HepG2 (cell line): Measurements from ENCODE around the gene GGTA1. TPM values are rescaled to one million over a fixed set of nuclear protein-coding genes. Genes with fewer than 3 reads are reported as not detected.

Source experiments
- ATAC-seq: fragments of 200-7000 bp; cut with Tn5 transposase; 3 replicates; pipeline ENCODE4 v1.9.1; 2020; ENCODE audit warnings: mild to moderate bottlenecking, moderate library complexity
- BruUV-seq: library from RNA; stranded (reverse); fragments of 400-500 nt; replicated peaks from 2 replicates; lab custom pipeline; 2021; lab: Mats Ljungman, UMichigan
- CTCF ChIA-PET: fragments of 300-600 bp; formaldehyde crosslinking; extraction: SDS; loops from one replicate; lab custom pipeline; 2021; ENCODE audit warnings: low total read pairs, inconsistent platforms, low intra/inter-chr PET ratio; lab: Yijun Ruan, JAX
- POLR2A ChIA-PET: fragments of 350-600 bp; sonication (Branson Sonifier 250); formaldehyde crosslinking; loops from one replicate; lab custom pipeline; 2020; ENCODE audit warnings: antibody characterized with exemption, inconsistent platforms; lab: Yijun Ruan, JAX
- DNase-seq: peaks from one replicate; pipeline ENCODE4 v3.0.0-alpha.2; 2015; ENCODE audit warnings: low spot score
- FAIRE-seq: peaks from 3 replicates; lab custom pipeline; 2011; peaks lifted over from hg19 to GRCh38; lab: Jason Lieb, UNC
- H2AFZ ChIP-seq: one replicate; pipeline ENCODE4 v1.6.1; 2011; ENCODE audit warnings: low read length, inconsistent platforms
- H3K27ac ChIP-seq: fragments of 300-600 bp; 3 replicates; pipeline ENCODE4 v1.8.0; 2011; ENCODE audit warnings: mixed run types, mild to moderate bottlenecking, mixed read lengths, low read length, inconsistent platforms; ENCODE audit not compliant: insufficient read depth; ENCODE audit errors: extremely low read length
- H3K27me3 ChIP-seq, 2 experiments: fragments of 200-600 bp in 1 of 2; 2 replicates in 1 of 2; 3 replicates in 1 of 2; pipeline versions ENCODE4 v1.6.0 to v1.8.0; 2011; ENCODE audit warnings: low read length in 2 of 2, mild to moderate bottlenecking in 2 of 2, moderate library complexity in 2 of 2, inconsistent platforms in 1 of 2; ENCODE audit not compliant: insufficient read depth in 2 of 2, control insufficient read depth in 1 of 2
- H3K36me3 ChIP-seq, 2 experiments: fragments of 200-600 bp in 1 of 2; replicated peaks in 1 of 2; 2 replicates in 1 of 2; 3 replicates in 1 of 2; pipeline versions ENCODE4 v1.5.1 to v1.8.0; 2011; ENCODE audit warnings: low read length in 2 of 2, inconsistent platforms in 1 of 2; ENCODE audit not compliant: insufficient read depth in 2 of 2, control insufficient read depth in 1 of 2
- H3K4me1 ChIP-seq: 2 replicates; pipeline ENCODE4 v1.5.1; 2012; ENCODE audit warnings: low read length, inconsistent platforms; ENCODE audit not compliant: insufficient read depth
- H3K4me2 ChIP-seq: 2 replicates; pipeline ENCODE4 v1.6.0; 2011; ENCODE audit warnings: low read depth, low read length, inconsistent platforms
- H3K4me3 ChIP-seq, 3 experiments: fragments of 200-600 bp in 1 of 3; sonication (generic), shearing (Covaris generic) in 1 of 3; replicated peaks in 1 of 3; 2 replicates each; pipeline ENCODE4 v1.5.1; 2011 to 2016; ENCODE audit warnings: low read length in 3 of 3, inconsistent platforms in 2 of 3, low read depth in 2 of 3, mild to moderate bottlenecking in 2 of 3, control low read depth in 1 of 3, mixed read lengths in 1 of 3; ENCODE audit not compliant: insufficient read depth in 1 of 3
- H3K79me2 ChIP-seq: one replicate; pipeline ENCODE4 v1.6.1; 2011; ENCODE audit warnings: low read length, inconsistent platforms; ENCODE audit not compliant: insufficient read depth
- H3K9ac ChIP-seq: 2 replicates; pipeline ENCODE4 v1.6.0; 2011; ENCODE audit warnings: mild to moderate bottlenecking, low read depth, low read length, inconsistent platforms; ENCODE audit not compliant: insufficient read depth
- H3K9me3 ChIP-seq: 2 replicates; pipeline ENCODE4 v1.5.1; 2012; ENCODE audit warnings: mild to moderate bottlenecking, low read length
- H4K20me1 ChIP-seq: 2 replicates; pipeline ENCODE4 v1.6.0; 2011; ENCODE audit warnings: inconsistent platforms, mild to moderate bottlenecking, low read length, moderate library complexity; ENCODE audit not compliant: insufficient read depth
- ATF7 ChIP-seq, 2 experiments: fragments of 450-650 bp in 1 of 2; sonication (generic) in 1 of 2; formaldehyde crosslinking in 1 of 2; IDR thresholded peaks; 2 replicates each; pipeline versions ENCODE4 v1.4.0 to v1.6.1; 2016 to 2020; ENCODE audit warnings: antibody characterized with exemption in 1 of 2, mild to moderate bottlenecking in 1 of 2, missing genetic modification reagents in 1 of 2
- ATRX ChIP-seq: sonication (generic); formaldehyde crosslinking; IDR thresholded peaks from 2 replicates; pipeline ENCODE4 v1.4.0; 2020; ENCODE audit warnings: missing genetic modification reagents, borderline replicate concordance
- CHD4 ChIP-seq: fragments of 200-600 bp; sonication (generic); IDR thresholded peaks from 2 replicates; pipeline ENCODE4 v1.7.0; 2017; ENCODE audit warnings: mild to moderate bottlenecking, low read length, borderline replicate concordance
- HNRNPK ChIP-seq: fragments of 200-400 bp; formaldehyde crosslinking; IDR thresholded peaks from 2 replicates; pipeline ENCODE4 v1.6.1; 2018; ENCODE audit warnings: low read length, low read depth, moderate library complexity, mild to moderate bottlenecking; ENCODE audit not compliant: poor library complexity, severe bottlenecking
- HOXA7 ChIP-seq: sonication (generic); formaldehyde crosslinking; IDR thresholded peaks from 2 replicates; pipeline ENCODE4 v1.8.1; 2022; ENCODE audit warnings: mild to moderate bottlenecking, missing genetic modification reagents, moderate library complexity
- MAZ ChIP-seq, 2 experiments: sonication (generic) in 1 of 2; formaldehyde crosslinking in 1 of 2; IDR thresholded peaks; 2 replicates each; pipeline versions ENCODE4 v1.5.0 to v1.6.1; 2012 to 2020; ENCODE audit warnings: low read depth in 2 of 2, mild to moderate bottlenecking in 2 of 2, borderline replicate concordance in 1 of 2, improper control_type of control experiment in 1 of 2, low read length in 1 of 2, missing genetic modification reagents in 1 of 2, moderate library complexity in 1 of 2
- NFE2L2 ChIP-seq: fragments of 150-350 bp; IDR thresholded peaks from 2 replicates; pipeline ENCODE4 v1.6.1; 2014; ENCODE audit warnings: low read length
- NKX3-1 ChIP-seq: sonication (generic); formaldehyde crosslinking; IDR thresholded peaks from 2 replicates; pipeline ENCODE4 v1.5.0; 2020; ENCODE audit warnings: missing genetic modification reagents
- PRMT3 ChIP-seq: sonication (generic); formaldehyde crosslinking; IDR thresholded peaks from 2 replicates; pipeline ENCODE4 v1.8.1; 2022; ENCODE audit warnings: low read depth, mild to moderate bottlenecking, moderate library complexity, missing genetic modification reagents, borderline replicate concordance
- THRA ChIP-seq: sonication (generic); formaldehyde crosslinking; IDR thresholded peaks from 2 replicates; pipeline ENCODE4 v1.4.0; 2020; ENCODE audit warnings: missing genetic modification reagents, borderline replicate concordance
- ZNF274 ChIP-seq: sonication (generic); formaldehyde crosslinking; IDR thresholded peaks from 2 replicates; pipeline ENCODE4 v1.5.1; 2020; ENCODE audit warnings: mild to moderate bottlenecking, missing genetic modification reagents
- ZNF609 ChIP-seq: sonication (generic); formaldehyde crosslinking; IDR thresholded peaks from 2 replicates; pipeline ENCODE4 v1.4.0; 2020; ENCODE audit warnings: mild to moderate bottlenecking, missing genetic modification reagents, borderline replicate concordance
- WGBS: methylation state at CpG from one replicate; pipeline ENCODE4 v1.1.6; 2017; ENCODE audit warnings: low lambda C conversion rate; 5-methylcytosine and 5-hydroxymethylcytosine counted together
- in situ Hi-C: cut with HindIII; loops from 2 replicates; pipeline ENCODE4 v1.10.0; 2017; ENCODE audit warnings: low pct_unique_long_range_greater_than_20kb; ENCODE audit not compliant: extremely low pct_ligation_motif_present
- intact Hi-C: fragments of 100-400 bp; cut with micrococcal nuclease; formaldehyde crosslinking; loops from one replicate; pipeline ENCODE4 v1.10.0; 2022; ENCODE audit not compliant: unreplicated experiment
- polyA plus RNA-seq, 8 experiments: library from polyadenylated mRNA; depleted of rRNA in 3 of 8; stranded (reverse) in 7 of 8; unstranded in 1 of 8; fragments of >200 nt; fragmentation: Illumina TruSeq in 4 of 8; extraction: Trizol in 4 of 8; gene quantifications; 2 replicates each; pipeline versions ENCODE4 v1.2.1 to v1.2.3, GENCODE V29; 2011 to 2016; ENCODE audit warnings: low read depth in 4 of 8, missing spikeins in 1 of 8, mixed read lengths in 1 of 8; ENCODE audit not compliant: insufficient read depth in 1 of 8
- total RNA-seq, 5 experiments: library from RNA; depleted of rRNA; stranded (reverse); fragments of >200 nt; fragmentation: Illumina TruSeq; extraction: Trizol; gene quantifications; 2 replicates each; pipeline ENCODE4 v1.2.3, GENCODE V29; 2016; ENCODE audit warnings: low read depth in 1 of 5
- TF ChIP-seq, protein P1 (sequence below): sonication (generic); formaldehyde crosslinking; IDR thresholded peaks from 2 replicates; pipeline ENCODE4 v1.4.0; 2020; ENCODE audit warnings: low read depth, mild to moderate bottlenecking, missing genetic modification reagents
- TF ChIP-seq, protein P2 (sequence below): IDR thresholded peaks from 2 replicates; pipeline ENCODE4 v1.6.1; 2018; ENCODE audit warnings: missing genetic modification reagents

The GGTA1 gene
- total and polyA plus RNA-seq, 2 of the 13 experiments (the other 11 are each of a cell fraction or from before 2014, with no cell fraction given) = not detected

- DNase-seq = no peak
- no TSS peak for BruUV-seq
- no peaks in the 10 kb centered on the region for H3K9me3 ChIP-seq
- no peaks in the 10 kb centered on the region for H3K4me1 ChIP-seq
- WGBS = 45% methylated on average over 8 of the region's 15 CpGs
- POLR2A ChIA-PET = no interaction called here
- H3K9ac ChIP-seq = no peak overlapping the region
- H3K79me2 ChIP-seq = no peaks in the 10 kb centered on the region
- CTCF ChIA-PET = no interaction called here
- H4K20me1 ChIP-seq = no peaks in the 10 kb centered on the region
- ATAC-seq = no peak
- peaks cover 2 to 10% of the 10 kb centered on the region in 2 experiments; a peak in 3 of 5 replicates for H3K27me3 ChIP-seq
- H3K4me3 ChIP-seq = no peak overlapping the region
- H3K27ac ChIP-seq = no peak overlapping the region
- no peak overlapping the region for H2AFZ ChIP-seq
- no peak overlapping the region for H3K4me2 ChIP-seq
- intact Hi-C loops = no loop called here
- no peaks in the 10 kb centered on the region for H3K36me3 ChIP-seq
- no peak for FAIRE-seq
- in situ Hi-C loops = no loop called here
- TF ChIP-seq ZNF274 (CRISPR knock-in tag) (no peak), MAZ (IDR thresholded peaks at IDR 0.05; ENCODE audit: borderline replicate concordance, low read depth, low read length) (no peak), MAZ (CRISPR knock-in tag; IDR thresholded peaks at IDR 0.05; ENCODE audit: low read depth) (no peak), HNRNPK (no peak), NFE2L2 (no peak), ATF7 (IDR thresholded peaks at IDR 0.05) (no peak), ATF7 (CRISPR knock-in tag; IDR thresholded peaks at IDR 0.05) (no peak), ATRX (CRISPR knock-in tag) (no peak), CHD4 (no peak), THRA (CRISPR knock-in tag) (no peak), NKX3-1 (CRISPR knock-in tag) (no peak), HOXA7 (CRISPR knock-in tag) (no peak), ZNF609 (CRISPR knock-in tag) (no peak), PRMT3 (CRISPR knock-in tag) (no peak)
- TF ChIP-seq, protein P1, sequence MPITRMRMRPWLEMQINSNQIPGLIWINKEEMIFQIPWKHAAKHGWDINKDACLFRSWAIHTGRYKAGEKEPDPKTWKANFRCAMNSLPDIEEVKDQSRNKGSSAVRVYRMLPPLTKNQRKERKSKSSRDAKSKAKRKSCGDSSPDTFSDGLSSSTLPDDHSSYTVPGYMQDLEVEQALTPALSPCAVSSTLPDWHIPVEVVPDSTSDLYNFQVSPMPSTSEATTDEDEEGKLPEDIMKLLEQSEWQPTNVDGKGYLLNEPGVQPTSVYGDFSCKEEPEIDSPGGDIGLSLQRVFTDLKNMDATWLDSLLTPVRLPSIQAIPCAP (CRISPR knock-in tag) = no peak
- TF ChIP-seq, protein P2, sequence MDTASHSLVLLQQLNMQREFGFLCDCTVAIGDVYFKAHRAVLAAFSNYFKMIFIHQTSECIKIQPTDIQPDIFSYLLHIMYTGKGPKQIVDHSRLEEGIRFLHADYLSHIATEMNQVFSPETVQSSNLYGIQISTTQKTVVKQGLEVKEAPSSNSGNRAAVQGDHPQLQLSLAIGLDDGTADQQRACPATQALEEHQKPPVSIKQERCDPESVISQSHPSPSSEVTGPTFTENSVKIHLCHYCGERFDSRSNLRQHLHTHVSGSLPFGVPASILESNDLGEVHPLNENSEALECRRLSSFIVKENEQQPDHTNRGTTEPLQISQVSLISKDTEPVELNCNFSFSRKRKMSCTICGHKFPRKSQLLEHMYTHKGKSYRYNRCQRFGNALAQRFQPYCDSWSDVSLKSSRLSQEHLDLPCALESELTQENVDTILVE (CRISPR knock-in tag) = no peak
These were observed 11.3 kb upstream of the GGTA1 start for GRCh38 chr9:121510766-121511550.
